ELF-1 (cell line): ENCODE results near the gene SIL1.

ENCODE experiments used
- DNase-seq: peaks from one replicate; pipeline ENCODE4 v3.0.0-alpha.2; 2016; ENCODE audit warnings: low read depth, low spot score

Gene SIL1

DNA sequence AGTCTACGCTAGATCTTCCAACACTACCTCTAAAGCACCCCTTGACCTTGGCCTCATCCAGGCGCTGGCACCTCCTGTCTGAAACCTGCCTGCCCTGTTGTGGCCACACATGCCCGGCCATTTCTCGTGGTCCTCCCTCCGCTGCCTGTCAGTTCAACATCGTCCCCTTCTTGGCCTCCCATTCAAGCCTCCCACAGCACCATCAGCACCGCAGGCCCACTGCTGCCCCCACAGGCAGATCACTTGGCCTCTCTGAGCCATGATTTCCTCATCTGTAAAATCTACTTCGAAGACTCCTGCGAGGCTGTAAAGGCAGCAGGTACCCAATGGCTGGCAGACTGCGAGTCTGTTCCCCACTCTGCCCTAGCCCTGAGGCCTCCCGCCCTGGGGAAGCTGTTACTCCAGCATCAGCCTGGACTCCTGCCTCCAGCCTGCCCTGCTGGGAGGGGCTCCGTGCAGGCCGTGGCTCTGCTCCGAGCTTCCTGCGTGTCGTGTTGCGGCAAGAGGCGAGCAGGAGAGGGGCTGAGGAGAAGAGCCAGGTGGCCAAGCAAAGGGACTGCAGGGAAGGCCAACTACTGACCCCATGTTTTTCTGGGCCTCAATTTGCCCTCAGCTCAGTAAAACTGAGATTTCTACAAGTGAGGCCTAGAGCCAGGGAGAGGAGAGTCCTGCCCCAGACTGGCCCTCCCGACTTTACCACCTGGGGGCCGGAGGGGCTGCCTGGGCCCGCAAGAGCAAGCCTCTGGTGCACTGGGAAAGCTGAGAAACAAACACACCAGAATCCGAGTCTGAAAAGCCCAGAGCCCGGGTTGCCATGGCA lies 252.5 kb downstream of the SIL1 start:
- peak; percentile 79 for DNase-seq

DNA sequence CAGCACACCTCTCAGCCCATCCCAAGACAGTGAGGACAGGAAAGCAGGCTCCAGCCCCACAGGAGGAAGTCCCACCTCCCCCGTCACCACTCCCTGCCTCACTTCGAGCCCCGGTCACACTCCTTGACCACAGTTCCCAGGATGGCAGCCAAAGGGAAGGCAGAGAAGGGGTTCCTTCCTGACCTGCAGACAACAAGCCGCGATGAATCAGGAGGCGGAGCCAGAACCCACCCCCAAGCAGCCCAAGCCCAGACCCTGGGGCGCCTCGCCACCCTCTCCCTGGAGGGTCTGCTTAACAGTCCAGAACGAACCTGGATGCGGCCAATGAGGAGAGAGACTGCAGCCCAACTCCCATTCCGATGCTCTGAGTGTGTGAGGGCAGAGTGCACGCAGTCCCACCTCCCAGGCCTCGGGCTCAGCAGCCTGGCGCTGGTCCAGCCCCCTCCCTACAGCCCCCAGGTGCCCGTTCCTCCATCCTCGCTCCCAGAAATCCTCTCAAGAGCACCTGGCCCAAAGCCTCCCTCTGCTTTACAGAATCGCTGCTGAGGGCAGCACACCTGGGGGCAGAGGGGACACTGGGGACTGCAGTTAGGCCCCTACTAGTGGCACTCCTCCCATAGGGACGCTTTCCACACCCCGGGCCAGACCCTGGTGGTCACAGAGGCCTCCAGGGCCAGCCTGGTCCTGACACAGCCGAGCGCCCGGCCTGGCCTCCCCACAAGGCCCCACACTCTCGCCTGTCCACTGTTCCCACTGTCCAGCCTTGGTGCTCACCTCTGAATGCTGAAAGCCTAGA lies 253.4 kb downstream of the SIL1 start:
- DNase-seq: no peak

DNA sequence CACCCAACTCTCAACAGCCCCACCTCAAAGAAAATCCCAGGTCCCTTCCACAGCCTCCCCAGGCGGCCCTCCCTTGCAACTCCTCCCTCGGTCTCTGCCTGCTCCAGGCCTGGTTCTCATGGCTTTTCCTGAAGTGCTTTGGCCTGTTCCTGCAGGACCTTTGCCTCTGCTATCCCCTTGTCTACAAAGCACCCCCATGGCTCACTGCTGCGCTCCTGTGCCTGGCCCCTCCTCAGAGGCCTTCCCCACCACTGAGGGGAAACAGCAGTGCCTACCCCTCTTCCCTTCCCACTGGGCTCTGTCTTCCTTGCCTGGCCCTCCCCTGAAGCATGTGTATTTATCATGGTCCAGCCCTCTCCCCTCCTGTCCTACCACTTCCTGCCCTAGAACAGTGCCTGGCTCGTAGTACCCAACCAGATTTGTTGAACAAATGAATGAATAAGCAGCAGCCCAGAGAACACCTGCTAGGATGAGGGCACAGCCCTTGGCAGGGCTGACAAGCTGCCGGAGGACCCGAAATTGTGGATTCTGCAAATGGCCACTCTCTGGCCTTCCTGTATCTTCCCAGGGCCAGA lies 254.5 kb downstream of the SIL1 start:
- no peak for DNase-seq

DNA sequence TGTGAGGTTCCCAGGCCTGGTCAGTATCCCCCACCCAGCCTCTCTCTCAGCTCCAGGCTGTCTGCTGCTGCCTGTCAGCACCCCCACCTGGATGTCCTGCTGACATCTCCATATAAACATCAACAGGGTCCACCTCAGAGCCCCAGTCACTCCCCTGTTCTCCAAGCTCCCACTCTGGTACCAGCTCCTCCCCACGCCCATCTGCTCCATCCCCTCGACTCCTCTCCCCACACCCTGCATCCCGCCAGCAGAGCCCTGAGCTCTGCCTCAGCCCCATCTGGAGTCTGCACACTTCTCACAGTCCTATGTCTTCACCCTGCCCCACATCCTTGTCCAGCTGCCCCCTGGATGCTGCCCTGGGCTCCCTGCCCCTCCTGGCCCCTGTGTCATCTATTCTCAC lies 255.3 kb downstream of the SIL1 start:
- no peak for DNase-seq

DNA sequence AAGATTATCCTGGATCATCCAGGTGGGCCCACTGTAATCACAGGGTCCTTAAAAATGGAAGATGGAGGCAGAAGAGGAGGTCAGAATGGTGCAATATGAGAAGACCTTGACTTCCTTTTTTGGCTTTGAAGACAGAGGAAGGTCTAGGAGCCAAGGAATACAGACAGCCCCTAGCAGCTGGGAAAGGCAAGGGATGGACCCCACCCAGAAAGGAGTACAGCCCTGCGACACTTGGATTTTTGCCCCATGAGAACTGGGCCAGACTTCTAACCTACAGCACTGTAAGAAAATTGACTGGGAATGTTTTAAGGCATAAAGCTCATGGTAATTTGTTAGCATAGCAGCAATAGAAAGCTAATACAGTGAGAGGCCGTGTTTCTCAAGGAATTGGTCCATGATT lies 256.1 kb downstream of the SIL1 start:
- DNase-seq: no peak

GRCh38 chr5:138938526-138938925 lies 259.6 kb downstream of the SIL1 start:
- no peak for DNase-seq

- DNase-seq: no peak
Observed at GRCh38 chr5:138937392-138938387, 260.5 kb downstream of the SIL1 start.

DNA sequence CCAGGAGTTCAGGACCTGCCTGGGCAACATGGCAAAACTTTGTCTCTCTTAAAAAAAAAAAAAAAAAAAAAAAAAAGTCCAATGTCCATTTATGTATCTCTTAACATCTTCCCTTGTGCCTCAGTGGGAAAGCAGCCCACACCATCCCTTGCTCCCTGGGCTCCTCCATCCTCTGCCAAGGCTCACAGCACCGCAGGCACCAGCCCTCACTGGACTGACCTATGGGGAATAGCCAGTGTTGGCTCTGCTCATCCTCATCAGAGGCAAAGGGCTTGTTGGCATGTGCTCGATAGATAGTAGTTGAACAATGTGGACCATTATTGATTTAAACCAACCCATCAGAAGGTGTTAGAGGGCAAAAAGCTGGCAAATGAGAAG lies 261.2 kb downstream of the SIL1 start:
- no peak for DNase-seq

DNA sequence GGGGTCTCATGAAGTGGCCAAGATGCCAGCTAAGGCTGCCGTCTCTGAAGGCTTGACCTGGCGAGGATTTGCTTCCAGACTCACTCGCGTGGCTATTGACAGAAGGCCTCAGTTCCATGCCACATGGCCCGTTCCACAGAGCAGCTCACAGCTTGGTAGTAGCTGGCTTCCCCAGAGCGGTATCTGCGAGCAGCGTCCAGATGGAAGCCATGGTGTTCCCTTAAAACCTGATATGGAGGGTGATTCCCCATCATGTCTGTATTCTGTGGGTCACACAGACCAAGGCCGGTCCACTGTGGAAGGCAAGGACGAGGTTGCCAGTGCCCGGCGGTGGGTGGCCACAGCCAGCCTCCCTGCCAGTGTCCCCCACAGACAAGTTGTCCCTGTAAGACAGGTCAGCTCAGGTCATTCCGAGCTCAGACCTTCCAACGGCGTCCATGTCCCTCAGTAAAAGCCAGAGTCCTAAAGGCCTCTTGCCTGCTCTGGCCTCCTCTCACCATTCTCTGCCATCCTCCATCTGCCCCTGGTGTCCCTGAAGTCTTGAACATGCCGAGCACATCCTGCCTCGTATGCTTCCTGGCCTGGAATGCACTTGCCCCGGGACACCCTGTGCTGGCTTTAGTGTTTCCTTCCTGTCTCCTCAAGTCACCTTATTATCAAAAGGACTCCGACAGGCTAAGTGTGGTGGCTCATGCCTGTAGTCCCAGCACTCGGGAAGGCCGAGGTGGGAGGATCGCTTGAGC lies 261.8 kb downstream of the SIL1 start:
- no peak for DNase-seq

DNA sequence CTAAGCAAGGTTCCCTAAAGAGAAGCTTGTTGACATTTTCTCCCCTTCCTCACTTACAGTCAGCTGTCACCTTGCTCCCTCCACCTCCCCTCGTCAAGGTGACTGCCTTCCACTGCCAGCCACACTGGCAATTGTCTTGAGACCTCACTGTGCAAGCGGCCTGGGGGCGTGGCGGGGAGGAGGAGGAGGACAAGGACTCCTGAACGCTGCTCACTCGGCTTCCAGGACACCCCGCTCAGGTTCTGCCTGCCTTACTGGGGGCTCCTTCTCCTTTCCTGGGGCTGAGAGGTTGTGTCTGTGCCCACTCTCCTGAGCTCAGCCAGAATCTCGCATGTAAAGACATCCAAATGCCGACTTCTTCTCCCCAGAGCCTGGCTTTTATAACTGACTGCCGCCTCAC lies 262.7 kb downstream of the SIL1 start:
- DNase-seq: no peak

DNA sequence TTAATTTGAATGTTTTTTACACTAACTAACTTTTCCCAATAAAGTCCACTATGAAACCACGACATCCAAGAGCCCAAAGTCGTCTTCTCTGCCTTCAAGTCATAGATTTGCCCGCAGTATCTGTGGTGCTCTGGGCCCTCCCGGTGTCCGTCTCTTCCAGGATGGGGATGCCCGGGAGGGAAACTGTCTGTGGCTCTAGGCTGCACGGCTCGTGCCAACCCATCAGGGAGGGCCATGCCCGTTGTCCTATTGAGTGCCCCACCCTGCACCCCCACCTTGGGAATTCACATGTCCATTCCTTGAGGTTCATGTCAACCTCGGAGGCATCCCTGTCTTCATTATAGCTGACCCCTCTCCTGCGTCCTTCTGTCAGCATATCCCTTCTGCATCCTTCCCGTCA lies 263.2 kb downstream of the SIL1 start:
- DNase-seq: no peak

- no peak for DNase-seq
Observed at GRCh38 chr5:138933522-138934290, 264.5 kb downstream of the SIL1 start.

GRCh38 chr5:138932171-138932810 lies 265.9 kb downstream of the SIL1 start:
- DNase-seq: no peak

GRCh38 chr5:138930371-138931097 lies 267.6 kb downstream of the SIL1 start:
- no peak for DNase-seq

DNA sequence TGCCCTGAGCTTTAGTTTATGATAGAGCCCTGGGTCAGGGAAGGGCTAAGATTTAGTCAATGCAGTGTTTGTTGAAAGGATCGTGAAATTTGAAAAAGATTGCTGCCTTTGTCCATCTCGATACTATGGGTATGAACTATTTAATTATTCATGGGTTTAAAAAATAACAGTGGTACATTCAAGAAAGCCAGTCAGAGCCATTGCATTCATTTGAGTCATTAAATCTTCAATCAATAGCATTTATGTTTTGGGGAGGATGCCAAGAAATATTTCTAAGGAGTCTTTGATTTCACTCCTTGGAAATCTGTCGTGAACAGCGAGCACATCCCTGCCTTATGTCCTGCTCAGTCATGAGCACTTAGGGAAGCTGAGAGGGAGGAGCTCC lies 268.6 kb downstream of the SIL1 start:
- DNase-seq: no peak

GRCh38 chr5:138927979-138928378 lies 270.2 kb downstream of the SIL1 start:
- DNase-seq: no peak

DNA sequence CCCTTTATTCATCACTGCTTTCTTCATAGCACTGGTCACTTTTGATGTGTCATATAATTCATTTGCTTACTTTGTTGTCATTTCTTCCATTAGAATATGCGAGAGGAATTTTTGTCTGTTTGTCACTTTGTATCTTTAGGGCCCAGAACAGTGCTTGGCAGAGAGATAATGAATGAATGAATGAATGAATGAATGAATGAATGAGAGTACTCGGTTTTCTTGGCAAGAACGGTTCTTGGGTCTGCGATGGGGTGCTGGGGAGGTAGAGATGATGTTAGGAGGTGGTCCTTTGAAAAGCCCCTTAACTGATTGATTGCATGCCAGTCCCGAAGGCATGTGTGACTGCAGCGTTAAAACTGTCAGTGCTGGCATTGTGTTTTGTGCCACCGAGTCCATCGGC lies 270.6 kb downstream of the SIL1 start:
- no peak for DNase-seq

GRCh38 chr5:138926688-138927448 lies 271.3 kb downstream of the SIL1 start:
- DNase-seq: no peak
